Jurkat, Clone E6-1 (cell line): Measurements from ENCODE around the gene FLNC.

Source experiments
- DNase-seq: peaks from one replicate; pipeline ENCODE4 v3.0.0-alpha.2; 2011; ENCODE audit warnings: low read depth, low spot score
- H3K4me3 ChIP-seq: 2 replicates; pipeline ENCODE4 v1.5.1; 2011; ENCODE audit warnings: mild to moderate bottlenecking, low read length, control low read depth, moderate library complexity

The FLNC gene

DNA sequence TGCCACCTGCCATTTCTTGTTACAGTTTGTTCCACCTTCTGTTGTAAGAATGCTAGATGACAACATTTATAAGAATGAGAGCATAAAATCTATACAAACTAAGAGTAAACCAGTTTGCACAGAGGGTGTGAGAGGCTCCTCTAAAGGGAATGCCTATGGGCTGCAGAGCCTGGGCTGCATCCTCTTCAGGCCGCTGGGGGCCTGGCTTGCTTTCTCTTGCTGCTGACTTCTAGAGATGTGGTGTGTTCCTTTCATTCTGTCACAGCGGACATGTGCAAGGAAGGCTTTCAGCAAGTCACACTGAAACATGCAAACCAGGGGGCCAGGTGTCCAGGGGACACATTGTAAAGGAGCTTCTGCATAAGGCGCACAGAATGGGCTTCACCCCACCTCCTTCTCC lies 25.4 kb downstream of the FLNC start:
- no peak for DNase-seq
- no peak overlapping the region for H3K4me3 ChIP-seq

- DNase-seq, result no peak
- no peak overlapping the region for H3K4me3 ChIP-seq
These were observed 26.0 kb downstream of the FLNC start for GRCh38 chr7:128856001-128856718.

- no peak overlapping the region for H3K4me3 ChIP-seq
These were observed 28.4 kb downstream of the FLNC start for GRCh38 chr7:128858380-128859231.

GRCh38 chr7:128859232-128860157 lies 29.3 kb downstream of the FLNC start:
- no peak overlapping the region for H3K4me3 ChIP-seq
- no peak for DNase-seq

More at GRCh38 chr7:128858380-128859231, 28.4 kb downstream of the FLNC start:
- no peak for DNase-seq

GRCh38 chr7:128860158-128861073 lies 30.2 kb downstream of the FLNC start:
- H3K4me3 ChIP-seq, result no peak overlapping the region
- peak; percentile 53 for DNase-seq

- peak overlapping the region; percentile 78 for H3K4me3 ChIP-seq
- DNase-seq, result no peak
These were observed 31.9 kb downstream of the FLNC start for GRCh38 chr7:128861957-128862570.

DNA sequence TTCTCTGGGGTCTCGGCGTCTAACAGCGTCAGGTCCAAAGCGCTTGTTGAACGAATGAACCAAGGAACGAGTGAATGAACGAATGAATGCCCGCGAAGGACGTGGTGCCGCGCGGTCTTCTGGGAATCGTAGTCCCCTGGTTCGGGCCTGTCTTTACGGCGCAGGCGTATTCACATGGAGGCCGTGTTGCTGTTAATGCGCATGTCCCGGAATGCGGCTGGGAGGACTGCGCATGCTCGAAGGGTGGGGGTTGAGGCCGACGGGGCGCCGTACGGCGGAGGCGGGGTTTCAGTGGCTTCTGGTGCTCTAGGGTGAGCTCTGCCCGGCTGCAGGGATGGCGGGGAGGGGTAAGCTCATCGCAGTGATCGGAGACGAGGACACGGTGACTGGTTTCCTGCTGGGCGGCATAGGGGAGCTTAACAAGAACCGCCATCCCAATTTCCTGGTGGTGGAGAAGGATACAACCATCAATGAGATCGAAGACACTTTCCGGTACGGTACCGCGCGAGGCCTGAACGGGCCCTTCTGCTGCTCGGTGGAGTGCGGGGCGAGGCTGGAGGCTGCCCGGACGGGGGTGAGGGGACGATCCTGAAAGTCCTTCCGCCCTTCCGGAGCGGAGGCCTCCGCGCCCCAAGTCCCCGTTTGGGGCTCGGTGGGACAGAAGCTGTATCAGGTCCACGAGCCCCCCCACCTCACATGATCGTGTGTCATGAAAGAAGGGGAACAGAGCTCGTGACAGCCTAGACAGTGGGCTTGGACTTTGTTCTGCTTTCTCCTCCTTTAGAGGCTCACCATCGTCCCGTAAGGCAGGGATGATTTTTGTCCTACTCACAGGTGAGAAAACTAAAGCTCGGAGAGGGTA lies 32.6 kb downstream of the FLNC start, which contains the start of gene ATP6V1F:
Gene ATP6V1F (plus strand): TSS at position 286 of the 862 bp plus-strand sequence. CDS start 49 bp downstream, at position 335.
- peak within 1 kb of the TSS; percentile 78 for H3K4me3 ChIP-seq
- peak; percentile 96 for DNase-seq

DNA sequence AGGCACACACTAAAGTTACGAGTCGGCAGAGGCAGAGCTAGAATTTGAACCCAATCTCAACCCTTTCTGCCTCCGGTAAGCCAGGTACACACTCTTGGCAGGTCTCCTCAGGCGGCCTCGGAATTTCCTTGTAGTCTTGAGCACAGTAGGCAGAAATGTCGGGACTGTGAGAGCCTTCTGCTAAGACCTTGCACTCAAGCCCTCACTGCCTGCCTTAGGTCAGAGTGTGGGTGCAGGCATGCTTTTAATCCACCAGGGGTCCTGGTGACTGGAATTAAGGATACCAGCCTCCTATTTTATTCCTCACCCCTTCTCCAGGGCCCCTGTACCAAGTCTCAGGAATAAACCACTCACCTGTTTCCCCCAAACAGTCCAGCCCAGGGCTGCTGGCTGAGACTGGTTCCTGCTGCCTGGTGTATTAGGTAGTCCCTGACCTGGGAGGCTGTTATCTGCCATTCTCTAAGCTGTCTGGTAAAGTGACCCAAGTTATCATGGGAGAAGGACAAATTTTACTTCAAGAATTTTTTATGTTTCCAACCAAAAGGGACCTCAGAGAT lies 33.3 kb downstream of the FLNC start:
- peak; percentile 69 for DNase-seq
- H3K4me3 ChIP-seq, result peak overlapping the region; percentile 78

DNA sequence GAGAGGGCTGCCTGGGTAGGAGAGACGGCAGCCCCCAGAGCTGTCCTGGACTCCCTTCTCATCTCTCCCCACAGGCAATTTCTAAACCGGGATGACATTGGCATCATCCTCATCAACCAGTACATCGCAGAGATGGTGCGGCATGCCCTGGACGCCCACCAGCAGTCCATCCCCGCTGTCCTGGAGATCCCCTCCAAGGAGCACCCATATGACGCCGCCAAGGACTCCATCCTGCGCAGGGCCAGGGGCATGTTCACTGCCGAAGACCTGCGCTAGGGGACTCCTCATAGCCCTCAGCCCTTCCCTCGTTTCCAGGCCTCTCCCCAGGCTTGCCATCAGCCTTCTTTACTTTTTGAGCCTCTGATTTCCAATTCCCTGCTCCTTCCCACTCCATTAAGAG lies 35.1 kb downstream of the FLNC start:
- no peak for DNase-seq

DNA sequence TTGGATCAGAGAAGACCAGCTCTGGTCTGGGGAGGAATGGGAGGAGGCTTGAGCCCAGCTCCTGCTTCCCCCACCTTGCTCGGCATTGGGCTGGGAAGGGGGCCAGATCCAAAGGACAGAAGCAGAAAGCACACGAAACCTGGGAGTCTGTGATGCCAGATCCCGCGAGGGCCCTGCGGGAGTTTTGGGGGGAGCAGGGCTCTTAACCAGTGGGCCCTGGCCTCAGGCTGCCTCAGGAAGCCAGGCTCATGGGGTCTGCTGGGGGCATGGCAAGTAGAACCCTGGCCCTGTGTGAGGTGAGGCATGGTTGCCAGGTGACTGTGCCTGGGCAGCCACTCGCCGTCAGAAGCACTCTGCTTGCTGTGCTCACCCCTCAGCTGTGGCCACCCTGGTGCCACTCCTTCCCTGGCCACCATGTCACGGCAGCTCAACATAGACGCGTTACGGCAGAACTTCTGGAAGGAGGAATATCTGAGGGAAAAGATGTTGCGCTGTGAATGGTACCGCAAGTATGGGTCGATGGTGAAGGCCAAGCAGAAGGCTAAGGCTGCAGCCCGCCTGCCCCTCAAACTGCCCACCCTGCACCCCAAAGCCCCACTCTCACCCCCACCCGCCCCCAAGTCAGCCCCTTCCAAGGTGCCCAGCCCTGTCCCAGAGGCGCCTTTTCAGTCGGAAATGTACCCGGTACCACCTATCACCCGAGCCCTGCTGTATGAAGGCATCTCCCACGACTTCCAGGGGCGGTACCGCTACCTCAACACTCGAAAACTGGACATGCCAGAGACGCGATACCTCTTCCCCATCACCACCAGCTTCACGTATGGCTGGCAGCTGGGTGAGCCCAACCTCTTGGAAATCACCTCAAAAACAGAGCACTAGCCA lies 36.0 kb downstream of the FLNC start:
- no peak overlapping the region for H3K4me3 ChIP-seq
- DNase-seq, result no peak

More for the DNA sequence above, 35.1 kb downstream of the FLNC start:
- no peak overlapping the region for H3K4me3 ChIP-seq

DNA sequence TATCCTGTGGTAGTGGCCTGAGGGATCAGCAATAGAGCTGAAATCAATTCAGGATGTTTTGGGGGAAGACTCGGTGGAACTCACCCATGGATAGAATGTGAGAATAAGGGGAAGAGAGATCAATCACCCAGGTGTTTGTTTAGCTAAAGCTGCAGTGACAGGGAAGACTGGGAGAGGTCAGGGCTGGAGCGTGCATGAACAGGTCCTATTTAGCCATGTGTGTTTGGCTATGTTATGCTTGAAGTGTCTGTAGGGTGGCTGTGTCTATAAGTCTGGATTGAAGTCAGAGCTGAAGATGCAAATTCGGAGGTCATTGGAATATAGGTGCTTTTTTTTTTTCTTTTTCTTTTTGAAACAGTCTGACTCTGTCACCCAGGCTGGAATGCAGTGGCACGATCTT lies 37.0 kb downstream of the FLNC start:
- no peak for DNase-seq
- no peak overlapping the region for H3K4me3 ChIP-seq

DNA sequence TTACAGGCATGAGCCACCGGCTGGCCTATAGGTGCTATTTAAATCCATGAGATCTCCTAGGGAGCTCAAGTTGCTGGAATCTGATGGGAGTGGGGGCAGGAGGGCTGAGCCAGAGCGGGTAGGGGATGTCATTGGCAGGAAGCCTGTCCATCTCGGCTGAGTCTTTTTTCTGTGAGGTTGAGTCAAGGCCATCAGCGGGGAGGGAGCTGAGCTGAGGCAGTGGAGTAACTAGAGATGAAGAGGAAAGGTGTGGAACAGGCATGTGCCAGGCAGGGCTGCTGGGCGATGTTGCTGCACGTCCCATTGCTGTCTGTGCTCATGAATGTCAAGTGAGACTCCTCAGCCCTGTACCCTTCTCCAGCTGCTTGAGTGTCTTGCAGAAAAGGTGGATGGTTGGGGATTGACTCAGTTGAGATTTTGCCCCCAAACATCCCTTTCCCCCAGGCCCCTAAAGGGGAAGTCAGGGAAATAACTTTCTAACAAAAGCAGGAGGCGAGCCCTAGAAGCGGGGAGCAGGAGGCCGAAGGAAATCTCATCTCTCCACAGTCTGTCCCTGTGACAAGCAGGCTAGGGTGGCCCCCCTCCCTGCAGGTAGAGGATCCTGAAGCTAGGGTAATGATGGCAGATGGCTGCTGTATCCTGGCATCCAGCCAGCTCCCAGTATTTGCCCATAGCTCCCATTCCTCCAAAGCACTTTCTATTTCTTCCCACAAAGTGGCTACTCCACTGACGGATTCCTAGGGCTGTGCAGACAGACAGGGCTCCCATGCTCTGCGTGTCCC lies 37.8 kb downstream of the FLNC start:
- DNase-seq, result no peak
- no peak overlapping the region for H3K4me3 ChIP-seq

GRCh38 chr7:128868624-128869137 lies 38.5 kb downstream of the FLNC start:
- DNase-seq, result no peak
- no peak overlapping the region for H3K4me3 ChIP-seq

DNA sequence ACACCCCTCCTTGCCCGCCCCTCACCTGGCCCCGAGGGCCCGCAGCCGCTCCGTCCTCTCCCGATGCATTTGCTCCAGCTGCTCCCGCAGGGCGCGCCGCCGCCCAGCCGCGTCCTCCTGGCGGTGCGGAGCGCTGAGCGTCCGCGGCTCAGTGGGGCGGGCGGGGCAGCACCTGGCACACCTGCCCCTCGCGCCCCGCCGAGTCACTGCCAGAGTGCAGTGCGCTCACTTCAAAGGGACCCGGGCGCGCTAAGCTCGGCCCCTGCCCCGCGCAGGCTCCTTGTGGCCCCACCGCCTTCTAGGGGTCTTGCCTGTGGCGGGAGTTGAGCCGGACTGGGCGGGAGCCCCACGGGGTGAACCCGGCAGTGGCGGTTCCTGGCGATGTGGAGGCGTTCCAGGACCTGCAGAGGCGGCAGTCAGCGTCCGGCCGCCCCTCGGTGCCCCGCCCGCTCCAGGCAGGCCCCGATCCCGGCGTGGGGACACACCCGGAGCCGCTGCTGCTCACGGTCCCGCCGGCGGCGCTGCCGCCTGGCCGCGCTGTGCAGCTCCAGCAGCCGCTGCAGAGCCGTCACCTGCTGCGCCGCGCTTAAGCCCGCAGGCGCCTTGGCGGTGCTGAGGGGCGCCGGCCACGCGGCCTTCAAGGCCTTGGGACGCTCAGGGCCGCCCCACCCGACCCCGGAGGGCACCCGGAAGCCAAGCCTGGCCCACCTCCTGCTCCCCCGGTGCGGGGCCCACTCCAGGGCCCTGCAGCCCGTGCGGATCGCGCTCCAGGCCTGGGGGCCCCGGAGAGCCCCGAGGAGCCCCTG lies 39.1 kb downstream of the FLNC start:
- H3K4me3 ChIP-seq, result peak overlapping the region; percentile 47
- no peak for DNase-seq
